Measurements from ENCODE around the gene MAML2. TPM values are rescaled to one million over a fixed set of nuclear protein-coding genes. Genes with fewer than 3 reads are reported as not detected.

Gene MAML2
- total RNA-seq, 1 donor from 2014 or later, result 4.8 TPM

DNA sequence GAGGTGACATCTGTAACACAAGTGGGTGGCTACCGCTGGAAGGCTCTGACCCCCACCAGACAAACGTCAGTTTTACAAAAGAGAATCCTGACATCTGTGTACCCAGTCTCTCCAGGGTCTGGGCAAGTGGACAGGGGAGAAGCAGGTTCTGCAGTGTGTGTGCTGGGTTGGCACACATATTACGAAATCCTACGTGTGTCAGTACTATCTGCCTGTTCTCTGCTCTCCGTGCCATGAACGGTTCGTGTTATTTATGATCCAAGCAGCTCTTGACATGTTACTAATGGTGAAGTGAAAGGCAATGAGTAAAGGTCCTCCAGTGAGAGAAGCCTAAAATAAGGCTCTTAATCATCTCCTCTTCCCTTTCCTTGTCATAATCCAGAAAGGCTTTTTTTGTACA, 217.6 kb downstream of the MAML2 start:
- no peak for DNase-seq

DNA sequence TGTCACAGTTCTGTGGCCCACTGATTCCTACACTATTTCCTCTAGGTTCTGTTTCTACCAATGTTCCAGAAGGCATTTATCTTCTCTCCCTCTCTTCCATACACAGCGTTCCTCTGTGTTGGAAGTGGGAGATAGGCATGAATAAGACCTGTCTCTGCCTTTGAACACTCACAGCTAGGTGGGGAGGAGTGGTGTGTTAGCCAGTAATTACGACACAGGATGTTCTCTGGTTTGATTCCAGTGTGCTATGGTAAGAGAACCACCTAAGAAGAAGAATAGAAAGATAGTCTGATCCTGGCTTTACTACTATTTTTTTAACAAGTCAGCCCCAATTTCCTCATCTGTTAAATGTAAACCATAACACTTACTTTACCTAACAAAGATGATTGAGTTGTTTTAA, 218.8 kb downstream of the MAML2 start:
- DNase-seq, result no peak

DNA sequence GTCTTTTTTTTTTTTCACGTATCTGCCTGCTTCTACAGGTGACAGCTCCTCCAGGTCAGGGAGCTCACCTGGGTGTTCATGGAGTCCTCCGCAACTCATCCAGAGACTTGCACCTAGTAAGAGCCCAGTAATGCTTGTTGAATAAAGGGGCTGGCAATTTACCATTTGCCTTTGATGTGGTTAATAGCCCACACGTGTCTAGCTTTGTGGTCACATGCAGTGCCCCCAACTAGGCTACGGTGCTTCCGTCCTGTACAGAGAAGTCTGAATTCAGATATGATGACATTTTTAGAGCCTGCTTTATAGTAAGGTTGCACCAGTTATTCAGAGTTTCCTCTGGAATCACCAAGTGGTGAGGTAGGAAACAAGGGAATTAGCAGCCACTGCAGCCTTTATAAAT, 219.7 kb downstream of the MAML2 start:
- no peak for DNase-seq

DNA sequence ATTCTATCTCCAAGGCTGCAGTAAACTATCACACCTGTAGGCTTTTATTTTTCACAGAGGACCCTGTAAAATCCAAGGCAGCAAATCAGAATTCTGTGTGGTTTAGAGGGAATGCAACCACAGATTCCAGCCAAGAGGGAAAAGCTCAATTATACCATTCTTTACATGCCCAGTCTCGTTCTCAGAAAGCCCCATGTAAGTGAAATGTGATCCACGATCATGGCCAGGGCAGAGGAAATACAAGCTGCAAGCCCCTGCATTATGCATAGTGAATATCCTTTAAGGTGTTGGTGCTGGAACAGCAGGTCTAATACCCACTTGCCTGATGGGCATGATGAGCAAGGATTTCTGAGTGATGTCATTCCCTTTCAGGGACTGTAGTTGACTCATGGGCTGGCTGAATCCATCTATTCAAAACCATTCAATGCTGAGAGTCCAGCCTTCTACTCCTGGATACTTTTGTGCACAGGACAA, 220.4 kb downstream of the MAML2 start:
- no peak for DNase-seq

DNA sequence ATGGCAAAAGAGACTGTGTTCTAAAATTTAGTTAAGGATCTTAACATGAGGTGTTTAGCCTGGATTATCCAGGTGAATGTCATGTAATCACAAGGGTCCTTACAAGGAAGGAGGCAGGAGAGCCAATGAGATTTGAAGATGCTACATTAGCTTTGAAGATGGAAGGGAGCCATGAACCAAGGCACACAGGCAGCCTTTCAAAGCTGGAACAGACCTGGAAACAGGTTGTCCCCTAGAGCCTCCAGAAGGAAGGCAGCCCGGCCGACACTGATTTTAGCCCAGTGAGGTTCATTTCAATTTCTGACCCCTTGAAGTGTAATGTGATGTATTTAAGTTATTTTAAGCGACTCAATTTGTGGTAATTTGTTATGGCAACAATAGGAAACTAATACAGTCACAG, 223.8 kb downstream of the MAML2 start:
- DNase-seq, result no peak

DNA sequence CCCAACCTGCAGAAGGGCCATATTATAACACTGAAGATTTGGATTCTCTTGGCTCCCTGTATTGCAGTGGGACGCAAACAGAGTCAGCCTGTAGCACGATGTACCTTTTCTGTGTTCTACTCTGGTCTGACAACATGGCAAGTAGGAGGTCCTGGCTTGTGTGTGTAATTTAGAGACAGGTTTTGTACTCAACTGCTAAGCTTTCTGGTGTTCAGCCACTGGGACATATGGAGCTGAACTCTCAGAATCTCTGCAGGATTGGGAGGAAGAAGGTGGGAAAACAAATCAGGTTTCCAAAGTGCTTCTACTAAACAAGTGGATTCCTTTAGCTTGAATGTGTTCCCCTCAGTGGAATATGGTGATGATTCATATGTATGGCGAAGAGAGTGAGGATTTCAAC, 226.6 kb downstream of the MAML2 start:
- no peak for DNase-seq

DNA sequence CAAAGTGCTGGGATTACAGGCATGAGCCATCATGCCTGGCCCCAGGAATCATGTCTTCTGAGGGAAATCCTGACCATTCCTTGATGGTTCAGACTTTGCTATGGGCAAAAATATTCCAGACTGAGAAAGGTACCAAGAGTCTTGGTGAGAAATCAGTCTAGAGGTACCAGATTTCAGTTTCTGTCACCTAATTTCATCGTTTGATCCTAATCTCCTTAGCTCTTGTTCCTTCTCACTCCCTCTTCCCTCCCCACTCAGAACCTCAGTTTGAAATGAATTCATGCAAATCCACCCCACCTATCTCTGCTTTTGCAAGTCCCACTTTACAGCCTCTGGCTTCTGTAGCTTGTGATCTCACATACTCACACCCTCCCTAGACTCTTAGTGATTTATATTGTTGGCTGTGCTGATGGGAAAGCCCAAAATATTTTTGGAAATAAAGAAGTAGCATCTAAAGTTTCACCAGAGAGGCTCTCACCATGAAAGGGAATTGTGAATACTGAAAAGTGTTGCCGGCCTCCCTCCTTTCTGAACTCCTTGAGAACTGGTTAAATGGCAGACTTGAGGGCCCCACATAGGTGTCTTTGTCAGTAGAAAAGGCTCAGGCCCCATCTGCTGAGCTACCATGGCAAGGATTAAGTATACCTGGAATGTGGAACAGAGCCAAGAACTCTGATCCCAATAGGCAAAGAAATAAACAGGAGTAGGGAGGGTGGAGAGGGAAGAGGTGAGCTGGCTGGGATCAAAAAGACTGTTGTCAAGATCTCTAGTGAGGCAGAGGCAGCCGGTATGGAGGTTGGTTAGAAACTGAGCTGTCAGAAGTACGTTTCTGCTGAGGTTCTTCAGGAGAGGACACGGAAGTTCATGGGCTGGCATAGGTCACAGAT, 228.6 kb downstream of the MAML2 start:
- no peak for DNase-seq

DNA sequence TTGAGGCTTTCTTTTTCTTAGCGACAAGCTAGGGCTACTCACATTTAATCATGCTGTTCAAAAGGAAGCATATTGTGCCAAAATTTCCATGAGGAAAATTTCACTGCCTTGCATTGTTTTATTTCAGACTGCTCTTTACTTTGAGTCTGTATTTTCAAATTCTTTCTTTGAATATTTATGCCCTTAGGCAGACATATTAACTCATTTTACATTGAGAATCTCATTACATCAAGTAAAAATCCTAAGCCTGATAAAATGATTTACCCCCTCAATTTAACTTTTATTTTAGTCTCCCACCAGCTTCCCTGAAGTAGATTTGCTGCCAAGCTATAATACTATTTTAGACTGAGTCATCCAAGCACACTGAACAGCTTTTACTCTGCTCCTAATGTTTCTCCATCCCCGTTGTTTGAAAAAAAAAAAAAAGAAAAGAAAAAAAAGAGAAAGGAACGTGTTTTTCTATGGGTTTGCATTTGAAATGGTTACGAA, 229.8 kb downstream of the MAML2 start:
- DNase-seq, result no peak

DNA sequence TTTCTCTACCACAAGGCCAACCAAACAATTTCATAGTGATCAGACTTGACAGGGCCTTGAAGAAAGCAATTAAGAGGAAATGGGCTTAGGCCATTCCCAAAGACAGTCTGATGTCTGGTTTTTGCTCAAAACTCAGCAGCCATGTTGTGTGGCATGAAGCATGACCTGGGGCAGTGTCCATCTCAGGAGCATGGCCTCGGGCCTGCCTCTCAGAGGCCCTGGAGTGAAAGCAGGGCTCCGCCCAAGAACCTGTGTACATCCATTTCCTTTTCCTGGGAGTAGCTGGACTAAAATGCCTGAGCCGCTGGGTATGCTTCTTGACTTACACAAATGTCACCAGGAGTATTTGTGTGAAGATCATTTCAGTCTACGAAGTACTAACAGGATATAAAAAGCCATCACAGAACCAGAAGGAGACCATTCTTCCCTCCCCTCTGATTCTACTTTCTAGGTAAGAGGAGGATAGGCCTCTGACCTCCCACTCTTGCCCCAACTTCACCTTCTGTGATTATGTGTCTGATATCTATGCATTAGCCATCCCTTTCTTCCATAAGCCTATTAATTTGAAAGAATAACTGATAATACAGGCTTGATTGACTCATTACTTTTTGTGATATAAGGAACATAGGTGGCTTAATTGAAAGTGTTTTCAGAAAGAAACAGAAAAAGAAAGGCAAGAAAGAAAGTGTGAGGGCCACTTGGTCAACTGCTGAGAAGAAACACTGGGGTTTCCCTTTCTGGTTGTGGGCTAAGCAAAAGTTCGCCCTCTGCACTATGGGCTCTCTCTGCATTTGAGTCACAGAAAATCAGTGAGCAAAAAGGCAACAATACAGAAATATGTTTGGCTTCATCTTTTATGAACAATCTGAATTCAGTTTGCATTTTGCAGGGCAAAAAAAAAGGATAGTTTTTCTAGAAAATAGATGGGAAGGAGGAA, 230.5 kb downstream of the MAML2 start:
- no peak for DNase-seq

DNA sequence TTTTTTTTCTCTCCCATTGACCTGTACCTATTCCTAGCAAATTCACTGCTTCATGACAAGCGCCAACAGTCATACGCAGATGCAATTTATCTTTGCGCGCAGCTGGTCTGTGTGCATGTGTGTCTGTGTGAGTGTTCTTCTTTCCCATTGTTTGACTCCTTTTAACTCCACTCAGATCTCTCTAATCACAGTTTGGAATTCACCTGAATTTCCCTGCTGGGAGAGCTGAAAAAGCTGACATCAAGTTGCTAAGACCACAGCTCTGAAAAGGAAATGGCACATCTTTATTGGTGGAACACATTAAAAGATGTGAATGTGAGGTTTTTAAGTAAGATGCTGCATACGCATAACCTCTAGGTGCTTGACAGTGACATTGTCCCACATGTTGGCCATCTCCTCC, 231.7 kb downstream of the MAML2 start:
- DNase-seq, result no peak

DNA sequence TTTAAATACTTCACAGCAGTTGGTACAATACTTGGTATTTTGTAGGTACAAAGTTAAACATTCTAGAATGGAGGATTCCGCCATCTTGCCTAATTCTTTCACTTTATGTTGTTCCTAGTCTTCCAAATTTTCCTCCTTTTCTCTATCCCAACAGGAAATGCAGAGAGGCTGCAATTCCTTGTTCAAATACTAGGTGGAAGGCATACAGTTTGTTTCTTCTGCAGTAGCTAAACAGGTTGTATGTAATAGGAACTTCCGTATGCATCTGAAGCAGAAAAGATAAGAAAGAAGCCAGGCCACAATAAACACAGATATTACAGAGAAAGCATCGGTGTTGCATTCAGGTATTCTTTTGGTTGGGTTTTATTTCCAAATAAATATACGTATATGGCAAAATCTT, 232.7 kb downstream of the MAML2 start:
- no peak for DNase-seq

DNA sequence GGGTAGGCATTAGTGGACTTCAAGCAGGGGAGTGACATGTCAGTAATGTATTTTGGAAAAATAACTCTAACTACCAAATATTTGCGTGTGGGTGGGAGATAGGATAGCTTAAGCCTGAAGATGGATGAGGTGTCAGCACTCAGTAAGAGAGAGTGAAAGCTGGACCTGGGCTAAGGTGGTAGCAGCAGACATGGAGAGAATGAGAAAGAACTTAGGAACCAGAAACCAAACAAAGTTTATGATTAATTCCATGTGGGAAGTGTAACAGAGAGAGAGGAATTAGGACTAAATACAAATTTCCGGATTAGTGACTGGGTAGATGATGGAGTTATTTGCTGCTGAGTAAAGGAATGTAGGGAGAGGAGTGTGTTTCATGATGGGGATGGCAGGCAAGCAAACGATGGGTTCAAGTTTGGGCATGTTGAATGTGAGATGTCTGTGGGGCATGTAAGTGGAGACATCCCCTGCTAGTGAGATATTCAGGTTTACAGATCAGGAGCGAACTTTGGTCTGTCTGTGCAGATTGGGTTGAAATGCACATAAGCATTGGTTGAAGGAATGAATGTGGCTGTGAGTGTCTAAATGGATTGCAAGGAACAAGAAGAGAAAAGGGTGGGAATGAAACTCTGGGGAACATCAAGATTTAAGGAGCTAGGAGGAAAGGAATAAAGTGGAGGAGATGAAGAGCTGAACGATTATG, 233.5 kb downstream of the MAML2 start:
- no peak for DNase-seq

DNA sequence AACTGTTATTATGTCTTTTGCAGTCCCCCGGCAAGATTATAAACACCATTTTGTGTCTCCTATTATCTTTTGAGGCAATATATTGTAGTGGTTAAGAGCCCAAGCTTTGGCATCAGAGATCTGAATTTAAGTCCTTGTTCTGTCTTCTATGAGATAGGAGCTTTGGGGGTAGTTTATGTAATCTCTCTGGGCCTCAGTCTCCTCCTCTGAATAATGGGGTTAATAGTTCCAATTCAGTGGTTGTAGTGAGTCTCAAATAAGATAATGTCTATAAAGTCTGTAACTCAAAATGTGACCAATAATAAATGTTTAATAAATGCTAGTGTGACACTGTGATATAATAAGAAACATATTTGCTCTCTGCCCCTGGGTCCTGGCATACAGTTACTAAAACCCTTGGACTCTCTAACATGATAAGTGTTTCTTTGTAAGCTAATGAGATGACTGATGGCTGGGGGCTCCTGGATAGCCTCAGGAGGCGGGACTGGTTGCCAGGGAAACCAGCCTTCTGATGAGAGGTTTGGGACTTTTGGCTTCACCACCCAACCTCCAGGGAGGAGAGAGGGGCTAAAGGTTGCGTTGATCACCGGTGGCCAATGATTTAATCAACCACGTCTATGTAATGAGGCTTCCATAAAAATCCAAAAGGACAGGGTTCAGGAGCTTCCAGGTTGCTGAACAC, 235.7 kb downstream of the MAML2 start:
- no peak for DNase-seq

DNA sequence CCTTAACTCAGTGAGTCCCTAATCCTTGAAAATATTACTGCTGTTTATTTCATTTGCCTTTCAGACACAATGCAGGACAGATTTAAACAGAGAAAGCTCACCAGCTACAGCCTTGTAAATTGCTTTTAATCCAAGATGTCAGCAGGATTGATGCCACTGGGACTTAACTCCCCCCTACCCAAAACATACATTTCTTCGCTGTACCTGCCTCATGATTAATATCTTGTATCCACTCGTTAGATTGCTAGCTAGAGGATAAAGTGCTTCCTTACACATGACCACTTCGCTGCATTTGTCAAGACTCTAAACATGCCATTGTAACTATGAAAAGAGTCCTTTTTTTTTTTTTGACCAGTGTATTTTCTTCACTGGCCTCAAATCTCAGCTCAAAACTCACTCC, 236.3 kb downstream of the MAML2 start:
- no peak for DNase-seq

DNA sequence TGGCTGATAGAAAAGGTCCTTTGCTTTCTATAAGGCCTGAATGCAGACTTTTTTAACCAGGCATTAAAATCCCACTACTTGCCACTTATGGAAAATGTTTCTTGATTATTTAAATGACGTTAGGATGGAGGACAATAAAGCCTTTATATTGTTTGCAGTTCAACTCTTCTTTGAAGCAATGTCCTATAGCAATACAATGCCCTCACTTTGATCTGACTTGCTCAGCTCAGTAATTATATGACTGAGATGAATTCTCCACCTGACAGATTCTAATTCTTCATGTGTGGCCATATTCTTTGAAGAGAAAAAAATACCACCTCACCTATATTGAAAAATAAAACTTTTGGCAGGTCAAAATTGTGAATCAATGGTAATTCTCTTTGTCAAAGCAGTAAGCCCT, 237.1 kb downstream of the MAML2 start:
- DNase-seq, result no peak

DNA sequence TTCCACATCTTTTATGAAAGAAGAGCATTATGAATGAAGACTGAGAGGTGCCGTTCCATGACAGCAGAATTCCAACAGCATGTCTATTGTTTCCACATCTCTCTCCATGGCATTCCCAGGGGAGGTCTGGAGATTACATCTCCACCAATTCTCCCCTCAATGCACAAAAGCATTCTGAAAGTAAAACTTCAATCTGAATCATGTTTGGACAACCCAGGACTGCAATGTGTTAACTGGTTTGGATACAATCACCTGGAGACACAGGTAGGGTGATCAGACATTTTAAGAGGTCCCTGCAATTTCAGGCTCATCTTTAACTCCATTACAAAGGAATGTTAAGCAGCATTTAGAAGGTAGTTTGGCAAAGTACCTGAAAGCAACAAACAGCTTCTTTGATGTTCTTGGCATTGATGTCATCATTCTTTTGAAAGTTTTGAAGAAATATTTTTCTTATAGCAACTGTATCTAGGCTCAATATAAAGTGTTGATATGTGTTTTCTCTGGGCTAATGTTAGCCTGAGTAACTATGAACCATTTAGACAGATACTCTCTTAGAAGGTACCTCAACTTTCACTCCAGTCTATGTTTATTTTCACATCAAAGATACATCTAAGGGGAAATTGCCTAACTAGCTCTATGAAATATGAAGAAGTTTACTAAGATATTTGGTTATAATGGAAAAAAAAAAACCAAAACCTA, 237.6 kb downstream of the MAML2 start:
- no peak for DNase-seq

DNA sequence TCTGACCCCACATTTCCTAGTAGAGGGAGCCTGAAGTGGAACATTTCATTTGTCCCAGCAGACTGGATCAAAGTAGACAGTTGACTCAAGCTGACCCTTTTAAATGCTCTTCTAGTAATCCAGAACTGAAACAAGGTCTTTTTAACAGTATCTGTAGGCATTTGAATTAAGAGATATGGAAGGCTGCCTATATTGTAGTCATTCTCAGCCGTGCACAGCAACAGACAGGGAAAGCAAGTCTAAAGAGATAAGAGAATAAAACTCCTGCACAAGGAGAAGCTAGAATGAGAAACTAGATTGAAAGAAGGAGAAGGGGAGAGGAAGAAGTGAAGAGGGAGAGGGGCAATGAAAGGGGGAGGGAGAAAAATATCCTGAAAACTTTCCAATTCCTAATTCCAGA, 238.5 kb downstream of the MAML2 start:
- DNase-seq, result no peak

DNA sequence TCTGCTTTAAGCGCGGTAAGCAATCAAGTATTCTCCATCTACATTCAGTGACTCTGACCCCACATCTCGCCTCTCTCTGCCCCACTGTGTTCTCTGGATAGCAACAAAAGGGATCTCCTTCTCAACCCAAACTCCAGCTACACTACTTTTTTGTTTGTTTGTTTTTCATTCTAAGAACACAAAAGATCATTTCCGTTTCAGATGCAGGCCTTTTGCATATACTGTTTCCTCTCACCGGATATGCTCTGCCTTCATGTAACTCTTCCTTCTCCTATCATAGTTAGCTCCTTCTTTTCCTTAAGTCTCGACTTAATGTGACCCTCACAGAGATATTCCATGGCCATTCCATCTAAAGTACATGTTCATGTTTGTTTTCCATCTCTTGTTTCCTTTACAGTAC, 239.3 kb downstream of the MAML2 start:
- DNase-seq, result no peak

DNA sequence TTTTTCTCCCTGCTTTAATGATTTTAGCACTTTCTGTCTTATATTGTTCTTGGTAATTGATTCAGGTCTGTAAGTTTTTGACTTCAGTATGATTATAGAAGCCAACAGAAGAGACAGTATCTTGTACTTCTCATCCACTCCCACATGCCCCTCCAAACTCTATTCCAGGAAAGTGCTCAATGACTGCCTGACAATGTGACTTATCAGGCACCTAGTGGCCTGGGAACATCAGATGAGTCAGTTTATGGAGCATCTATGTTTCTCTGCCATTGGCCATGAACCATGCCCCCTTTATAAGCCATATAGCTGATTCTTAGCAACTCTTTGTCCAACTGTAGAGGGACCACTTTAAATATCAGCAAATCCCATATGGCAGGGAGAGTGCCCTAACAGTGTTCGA, 239.9 kb downstream of the MAML2 start:
- no peak for DNase-seq

DNA sequence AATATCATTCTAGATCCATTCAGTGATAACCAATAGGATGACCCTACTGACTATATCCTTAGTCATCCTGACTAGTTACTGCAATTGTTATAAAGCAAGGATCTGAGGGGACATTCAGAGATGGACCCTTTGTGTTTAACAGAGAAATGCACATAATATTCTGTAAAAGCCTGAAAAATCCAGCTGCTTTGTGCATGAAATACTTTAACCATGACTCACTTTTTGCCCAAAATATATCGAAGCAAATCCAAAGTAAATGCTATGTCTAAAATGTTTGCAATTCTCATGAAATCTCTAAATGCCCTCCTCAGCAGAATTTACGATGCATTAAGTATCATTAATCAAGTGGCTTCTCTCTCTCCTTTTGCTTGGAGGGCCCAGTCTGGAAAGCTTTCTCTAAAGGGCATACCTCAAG, 240.3 kb downstream of the MAML2 start:
- no peak for DNase-seq

DNA sequence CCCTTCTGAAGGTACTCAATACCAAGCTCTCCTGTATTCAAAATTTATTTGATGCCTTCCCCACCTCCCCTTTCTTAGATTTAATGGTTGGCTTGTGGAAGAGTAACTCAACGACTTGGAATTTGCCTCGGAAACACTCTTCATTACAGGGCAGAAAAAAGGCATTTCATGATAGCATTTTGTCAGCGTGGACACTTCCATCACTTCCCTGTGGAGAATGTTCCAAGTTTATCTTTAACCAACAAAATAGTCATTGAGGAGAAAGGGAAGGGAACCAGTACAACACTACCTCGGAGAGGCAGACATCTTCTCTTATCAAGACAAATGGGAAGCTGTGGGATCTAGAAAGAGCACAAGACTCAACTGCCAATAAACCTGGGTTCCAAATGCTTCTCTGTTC, 241.8 kb downstream of the MAML2 start:
- no peak for DNase-seq

Measured in occipital lobe (tissue), 2 donors.